ENCODE measurements around the gene TLE6. TPM values are rescaled to one million over a fixed set of nuclear protein-coding genes. Genes with fewer than 3 reads are reported as not detected.
A peak's percentile ranks its signal among the peaks of the same experiment; 100 is the strongest.
"Not testable (repeated sequence)": the region's sequence is repeated elsewhere in the genome, so short reads cannot be mapped to it uniquely, and the experiment has no call there.

The TLE6 gene
- 4.2 TPM for total RNA-seq
- long read RNA-seq, partial matches to known transcripts, result 3 of 4 reads
- long read RNA-seq, other reads (novel, unspliced or antisense), result 1 of 4 reads

- H3K27ac ChIP-seq, result peak within 1 kb of the TSS; percentile 53
- no peaks in the 10 kb centered on the region for H3K36me3 ChIP-seq
- H3K27me3 ChIP-seq (ENCODE audit: low read depth), result no peaks in the 10 kb centered on the region
- intact Hi-C loops (cut with DNase I), result no loop called here
- ATAC-seq (peak; percentile 96 to 97), DNase-seq (peak; percentile 97)
- peak within 1 kb of the TSS; percentile 52 for H3K4me3 ChIP-seq
- no peaks in the 10 kb centered on the region for H3K9me3 ChIP-seq
- TF ChIP-seq, protein P1, sequence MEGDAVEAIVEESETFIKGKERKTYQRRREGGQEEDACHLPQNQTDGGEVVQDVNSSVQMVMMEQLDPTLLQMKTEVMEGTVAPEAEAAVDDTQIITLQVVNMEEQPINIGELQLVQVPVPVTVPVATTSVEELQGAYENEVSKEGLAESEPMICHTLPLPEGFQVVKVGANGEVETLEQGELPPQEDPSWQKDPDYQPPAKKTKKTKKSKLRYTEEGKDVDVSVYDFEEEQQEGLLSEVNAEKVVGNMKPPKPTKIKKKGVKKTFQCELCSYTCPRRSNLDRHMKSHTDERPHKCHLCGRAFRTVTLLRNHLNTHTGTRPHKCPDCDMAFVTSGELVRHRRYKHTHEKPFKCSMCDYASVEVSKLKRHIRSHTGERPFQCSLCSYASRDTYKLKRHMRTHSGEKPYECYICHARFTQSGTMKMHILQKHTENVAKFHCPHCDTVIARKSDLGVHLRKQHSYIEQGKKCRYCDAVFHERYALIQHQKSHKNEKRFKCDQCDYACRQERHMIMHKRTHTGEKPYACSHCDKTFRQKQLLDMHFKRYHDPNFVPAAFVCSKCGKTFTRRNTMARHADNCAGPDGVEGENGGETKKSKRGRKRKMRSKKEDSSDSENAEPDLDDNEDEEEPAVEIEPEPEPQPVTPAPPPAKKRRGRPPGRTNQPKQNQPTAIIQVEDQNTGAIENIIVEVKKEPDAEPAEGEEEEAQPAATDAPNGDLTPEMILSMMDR (IDR thresholded peaks at IDR 0.05), result no peak
- peaks cover 55% of the 10 kb centered on the region for H3K4me1 ChIP-seq
These were observed at the start of gene TLE6 for GRCh38 chr19:2977001-2977745. TLE6 (plus strand) TSS chr19:2977564; CDS start chr19:2978234, 670 bp downstream.

- H3K9me3 ChIP-seq, result peaks cover 42% of the 10 kb centered on the region
- H3K4me3 ChIP-seq, result no peak overlapping the region
- DNase-seq, result no peak
- intact Hi-C loops (cut with DNase I), result no loop called here
- no peak for ATAC-seq
- no peaks in the 10 kb centered on the region for H3K4me1 ChIP-seq
- TF ChIP-seq, protein P1 (IDR thresholded peaks at IDR 0.05), result no peak
- H3K27me3 ChIP-seq (ENCODE audit: low read depth), result no peaks in the 10 kb centered on the region
- peaks cover 49% of the 10 kb centered on the region for H3K36me3 ChIP-seq
- H3K27ac ChIP-seq, result no peak overlapping the region
These were observed 43.9 kb upstream of the TLE6 start for GRCh38 chr19:2933490-2933910.

DNA sequence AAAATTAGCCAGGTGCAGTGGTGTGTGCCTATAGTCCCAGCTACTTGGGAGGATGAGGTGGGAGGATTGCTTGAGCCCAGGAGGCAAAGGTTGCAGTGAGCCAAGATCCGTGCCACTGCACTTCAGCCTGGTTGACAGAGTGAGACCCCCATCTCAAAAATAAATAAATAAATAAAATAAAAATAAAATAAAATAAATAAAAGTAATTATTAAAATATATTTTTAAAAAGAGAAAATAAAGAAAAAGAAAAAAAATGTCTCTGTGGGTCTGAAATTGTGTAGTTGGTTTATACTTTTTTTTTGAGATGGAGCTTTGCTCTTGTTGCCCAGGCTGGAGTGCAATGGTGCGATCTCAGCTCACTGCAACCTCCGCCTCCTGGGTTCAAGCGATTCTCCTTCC lies 41.5 kb upstream of the TLE6 start:
- ATAC-seq; intact Hi-C loops (cut with DNase I); H3K27ac ChIP-seq; H3K27me3 ChIP-seq (ENCODE audit: low read depth); DNase-seq; H3K4me3 ChIP-seq; H3K4me1 ChIP-seq: not testable (repeated sequence)
- peaks cover 40% of the 10 kb centered on the region for H3K9me3 ChIP-seq
- peaks cover 56% of the 10 kb centered on the region for H3K36me3 ChIP-seq

DNA sequence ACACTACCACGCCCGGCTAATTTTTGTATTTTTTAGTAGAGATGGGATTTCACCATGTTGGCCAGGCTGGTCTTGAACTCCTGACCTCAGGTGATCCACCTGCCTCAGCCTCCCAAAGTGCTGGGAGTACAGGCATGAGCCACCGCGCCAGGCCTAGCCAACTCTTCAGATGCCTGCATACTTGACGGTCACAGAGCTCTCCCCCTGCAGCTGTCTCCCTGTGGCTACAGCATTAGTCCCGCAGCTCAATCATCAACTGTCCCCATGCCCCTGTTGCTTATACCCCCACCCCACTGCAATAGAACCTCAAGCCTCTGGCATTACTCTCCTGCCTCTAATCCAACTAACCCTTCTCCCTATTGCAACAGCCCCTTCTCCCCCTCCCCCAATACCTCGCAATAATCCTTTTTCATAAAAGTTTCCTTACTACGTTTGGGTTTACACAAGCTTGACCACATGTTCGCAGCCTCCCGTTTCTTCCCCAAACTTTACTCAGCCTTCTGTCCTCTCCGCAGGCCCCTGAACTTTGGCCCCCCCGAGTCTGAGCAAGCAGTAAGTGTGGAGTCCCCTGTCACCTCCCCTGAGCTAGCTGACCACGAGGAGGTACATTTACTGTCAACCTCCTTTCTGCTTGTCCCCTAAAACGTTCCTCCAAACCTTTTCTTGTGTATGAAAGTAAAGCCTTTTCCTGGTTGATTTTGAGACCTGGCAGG lies 34.3 kb upstream of the TLE6 start:
- TF ChIP-seq, protein P1 (IDR thresholded peaks at IDR 0.05), result no peak
- no peaks in the 10 kb centered on the region for H3K9me3 ChIP-seq
- DNase-seq (no peak), ATAC-seq (no peak)
- peaks cover 15% of the 10 kb centered on the region for H3K4me1 ChIP-seq
- intact Hi-C loops (cut with DNase I), result no loop called here
- no peak overlapping the region for H3K27ac ChIP-seq
- no peaks in the 10 kb centered on the region for H3K27me3 ChIP-seq (ENCODE audit: low read depth)
- peaks cover 11% of the 10 kb centered on the region for H3K36me3 ChIP-seq
- no peak overlapping the region for H3K4me3 ChIP-seq

GRCh38 chr19:2944403-2944774 lies 33.0 kb upstream of the TLE6 start:
- Histone ChIP-seq H3K4me1 (peaks cover 22% of the 10 kb centered on the region), H3K36me3 (peaks cover 4% of the 10 kb centered on the region), H3K27me3 (ENCODE audit: low read depth) (no peaks in the 10 kb centered on the region), H3K27ac (peak overlapping the region; percentile 93), H3K4me3 (peak overlapping the region; percentile 85), H3K9me3 (no peaks in the 10 kb centered on the region)
- no peak for DNase-seq
- intact Hi-C loops (cut with DNase I), result no loop called here
- ATAC-seq, result no peak
- TF ChIP-seq, protein P1 (IDR thresholded peaks at IDR 0.05), result no peak

Measured in lower lobe of right lung (tissue), 2 donors.